Thyroid gland (tissue), 4 donors: Measurements from ENCODE around the gene FOXD1.

ENCODE experiments used
- CTCF ChIP-seq, 6 experiments: fragments of 200-600 bp in 3 of 6; fragments of 450-650 bp in 3 of 6; sonication (generic) in 3 of 6; IDR thresholded peaks; one replicate each; pipeline ENCODE4 v1.5.1; 2016 to 2019; ENCODE audit warnings: antibody characterized with exemption in 6 of 6, mild to moderate bottlenecking in 2 of 6, inconsistent platforms in 1 of 6, moderate library complexity in 1 of 6
- POLR2A ChIP-seq, 2 donors: fragments of 450-650 bp; IDR thresholded peaks; one replicate each; pipeline ENCODE4 v1.6.1; 2017; ENCODE audit warnings: antibody characterized with exemption in 2 of 2, mild to moderate bottlenecking in 2 of 2, moderate library complexity in 1 of 2

DNA sequence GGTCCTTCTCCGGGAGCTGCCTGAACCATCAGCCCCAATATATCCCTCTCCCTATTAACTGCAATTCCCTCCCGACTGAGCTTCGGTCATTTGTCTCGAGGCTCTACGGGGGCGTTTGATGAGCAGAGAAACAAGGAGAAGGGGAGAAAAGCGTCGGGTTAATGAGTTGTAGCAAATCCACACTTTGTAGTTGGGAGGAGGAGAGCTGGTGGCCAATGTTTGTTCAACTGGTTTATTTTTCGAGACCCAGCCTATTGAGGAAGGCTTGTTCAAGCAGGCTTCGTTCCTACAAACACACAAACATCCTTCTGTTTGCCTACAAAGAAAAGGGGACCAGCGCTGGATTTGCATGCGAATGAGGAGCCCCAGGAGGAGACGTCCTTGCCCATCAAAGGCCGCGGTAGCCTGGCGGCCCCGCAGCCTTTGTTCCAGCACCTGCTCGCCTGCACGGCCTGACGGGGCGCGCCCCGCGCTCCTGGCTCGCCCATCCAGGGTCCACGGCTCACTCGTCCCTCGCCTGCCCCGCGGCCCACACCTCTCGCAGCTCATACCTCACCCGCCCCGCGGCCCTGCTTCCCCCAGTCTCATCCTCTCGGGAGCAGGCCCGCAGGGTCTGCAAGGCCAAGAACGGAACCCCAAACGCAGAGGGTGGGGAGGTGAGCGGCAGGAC, 4.6 kb downstream of the FOXD1 start:
- TF ChIP-seq POLR2A (IDR thresholded peaks at IDR 0.05) (no peak), CTCF (IDR thresholded peaks at IDR 0.05) (no peak)
